Parathyroid adenoma (tissue), 2 donors: ENCODE measurements around the gene DDX41.

Experiments
- H2AFZ ChIP-seq: fragments of 300-600 bp; sonication (generic); one replicate; pipeline ENCODE4 v1.7.0; 2017; ENCODE audit warnings: antibody characterized with exemption, mild to moderate bottlenecking
- H3K27ac ChIP-seq: fragments of 300-600 bp; sonication (generic); one replicate; pipeline ENCODE4 v1.7.0; 2017
- H3K27me3 ChIP-seq: fragments of 300-600 bp; sonication (generic); one replicate; pipeline ENCODE4 v1.7.0; 2017; ENCODE audit warnings: low read length; ENCODE audit not compliant: control insufficient read depth, insufficient read depth
- H3K36me3 ChIP-seq: fragments of 300-600 bp; sonication (generic); one replicate; pipeline ENCODE4 v1.7.0; 2017; ENCODE audit warnings: low read length; ENCODE audit not compliant: control insufficient read depth, insufficient read depth
- H3K4me1 ChIP-seq: fragments of 300-600 bp; sonication (generic); one replicate; pipeline ENCODE4 v1.7.0; 2017; ENCODE audit warnings: control low read depth
- H3K4me2 ChIP-seq: fragments of 300-600 bp; sonication (generic); one replicate; pipeline ENCODE4 v1.7.0; 2017; ENCODE audit warnings: low read length
- H3K4me3 ChIP-seq: fragments of 300-600 bp; sonication (generic); one replicate; pipeline ENCODE4 v1.7.0; 2017; ENCODE audit warnings: low read depth, low read length
- H3K79me2 ChIP-seq: fragments of 300-600 bp; sonication (generic); one replicate; pipeline ENCODE4 v1.7.0; 2017; ENCODE audit warnings: control low read depth
- H3K9ac ChIP-seq: fragments of 300-600 bp; sonication (generic); one replicate; pipeline ENCODE4 v1.7.0; 2017; ENCODE audit warnings: mild to moderate bottlenecking
- H3K9me3 ChIP-seq: fragments of 300-600 bp; sonication (generic); one replicate; pipeline ENCODE4 v1.7.0; 2017; ENCODE audit warnings: low read length; ENCODE audit not compliant: control insufficient read depth
- CTCF ChIP-seq: fragments of 300-600 bp; sonication (generic); IDR thresholded peaks from one replicate; pipeline ENCODE4 v1.7.0; 2017; ENCODE audit warnings: antibody characterized with exemption, mild to moderate bottlenecking
- donor health status: primary hyperparathyroidism.

Gene DDX41

GRCh38 chr5:177483042-177483441 lies 33.7 kb downstream of the DDX41 start:
- no peak overlapping the region for H2AFZ ChIP-seq

GRCh38 chr5:177482359-177482795 lies 34.4 kb downstream of the DDX41 start:
- H3K4me1 ChIP-seq = peaks cover 31% of the 10 kb centered on the region
- no peaks in the 10 kb centered on the region for H3K79me2 ChIP-seq
- H3K36me3 ChIP-seq = peaks cover 2% of the 10 kb centered on the region
- no peak overlapping the region for H2AFZ ChIP-seq
- no peak for TF ChIP-seq CTCF
- no peak overlapping the region for H3K9ac ChIP-seq
- H3K4me3 ChIP-seq = no peak overlapping the region
- H3K27ac ChIP-seq = no peak overlapping the region
- H3K4me2 ChIP-seq = no peak overlapping the region
- no peaks in the 10 kb centered on the region for H3K9me3 ChIP-seq
- no peaks in the 10 kb centered on the region for H3K27me3 ChIP-seq

More at GRCh38 chr5:177483042-177483441, 33.7 kb downstream of the DDX41 start:
- H3K4me1 ChIP-seq = peaks cover 26% of the 10 kb centered on the region
- H3K9ac ChIP-seq = no peak overlapping the region
- no peaks in the 10 kb centered on the region for H3K79me2 ChIP-seq
- no peaks in the 10 kb centered on the region for H3K27me3 ChIP-seq
- H3K36me3 ChIP-seq = peaks cover 2% of the 10 kb centered on the region
- H3K9me3 ChIP-seq = no peaks in the 10 kb centered on the region
- H3K4me2 ChIP-seq = no peak overlapping the region
- H3K4me3 ChIP-seq = no peak overlapping the region
- no peak overlapping the region for H3K27ac ChIP-seq
- TF ChIP-seq CTCF = no peak

GRCh38 chr5:177479774-177480173 lies 37.0 kb downstream of the DDX41 start:
- Histone ChIP-seq H3K4me2 (no peak overlapping the region), H2AFZ (peak overlapping the region; percentile 82), H3K9ac (peak overlapping the region; percentile 41), H3K36me3 (peaks cover 2% of the 10 kb centered on the region), H3K9me3 (no peaks in the 10 kb centered on the region), H3K4me1 (peaks cover 31% of the 10 kb centered on the region), H3K79me2 (no peaks in the 10 kb centered on the region), H3K27ac (peak overlapping the region; percentile 99), H3K4me3 (no peak overlapping the region), H3K27me3 (no peaks in the 10 kb centered on the region)
- TF ChIP-seq CTCF = no peak

GRCh38 chr5:177478711-177479646 lies 37.8 kb downstream of the DDX41 start:
- H3K4me2 ChIP-seq = peak overlapping the region; percentile 28
- H3K36me3 ChIP-seq = peaks cover 2% of the 10 kb centered on the region
- TF ChIP-seq CTCF = no peak
- peak overlapping the region; percentile 82 for H2AFZ ChIP-seq
- H3K4me1 ChIP-seq = peaks cover 33% of the 10 kb centered on the region
- H3K79me2 ChIP-seq = no peaks in the 10 kb centered on the region
- no peaks in the 10 kb centered on the region for H3K27me3 ChIP-seq
- peak overlapping the region; percentile 41 for H3K9ac ChIP-seq
- no peaks in the 10 kb centered on the region for H3K9me3 ChIP-seq
- H3K4me3 ChIP-seq = no peak overlapping the region
- H3K27ac ChIP-seq = peak overlapping the region; percentile 99
